Loucy (cell line): ENCODE results near the gene CIDEB.

Experiments used
- CTCF ChIP-seq: fragments of 200-600 bp; sonication (generic); conservative IDR thresholded peaks from 2 replicates; pipeline ENCODE4 v1.5.1; 2014; ENCODE audit warnings: mild to moderate bottlenecking, antibody characterized with exemption, low read length
- EZH2phosphoT487 ChIP-seq: fragments of 200-600 bp; IDR thresholded peaks from 2 replicates; pipeline ENCODE4 v1.6.1; 2018; ENCODE audit warnings: antibody characterized with exemption, mild to moderate bottlenecking, moderate library complexity, borderline replicate concordance

GRCh38 chr14:24261256-24261968, 46.4 kb downstream of the CIDEB start:
- TF ChIP-seq CTCF (no peak), EZH2phosphoT487 (no peak)
